Astrocyte of the spinal cord (primary cell): ENCODE results near the gene YOD1.

Experiments
- DNase-seq: peaks from one replicate; pipeline ENCODE4 v3.0.0; 2011; ENCODE audit warnings: low read depth, low spot score
- H3K4me3 ChIP-seq: 2 replicates; pipeline ENCODE4 v1.5.1; 2011; ENCODE audit warnings: low read depth, mild to moderate bottlenecking, low read length, moderate library complexity
- in situ Hi-C: cut with HindIII; loops from 2 replicates; pipeline ENCODE4 v1.10.0; 2017; ENCODE audit warnings: low sequenced_read_pairs
- TF ChIP-seq, protein P1 (sequence below): IDR thresholded peaks from 2 replicates; pipeline ENCODE4 v1.5.1; 2012; ENCODE audit warnings: low read depth, mild to moderate bottlenecking, low read length, inconsistent platforms

Gene YOD1

DNA sequence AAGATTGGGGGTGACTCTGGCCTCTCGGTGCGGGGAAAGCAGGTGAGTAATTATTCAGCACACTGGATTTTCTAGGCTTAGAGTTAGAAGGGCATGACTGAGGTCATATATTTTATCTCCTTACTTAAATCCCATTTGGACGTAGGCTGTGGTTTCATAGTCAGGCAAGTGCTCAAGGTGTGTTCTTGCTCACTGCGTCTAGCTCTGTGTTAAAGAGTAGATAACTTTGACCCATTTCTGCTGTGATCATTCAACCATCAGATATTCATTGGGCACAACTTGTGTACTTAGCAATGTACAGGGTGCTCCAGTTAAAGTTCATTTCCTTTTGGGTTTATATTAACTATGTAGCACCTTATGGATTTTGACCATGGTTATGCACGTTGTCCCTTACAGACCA is 16.7 kb upstream of the YOD1 start:
- in situ Hi-C loops, result no loop called here
- TF ChIP-seq, protein P1, sequence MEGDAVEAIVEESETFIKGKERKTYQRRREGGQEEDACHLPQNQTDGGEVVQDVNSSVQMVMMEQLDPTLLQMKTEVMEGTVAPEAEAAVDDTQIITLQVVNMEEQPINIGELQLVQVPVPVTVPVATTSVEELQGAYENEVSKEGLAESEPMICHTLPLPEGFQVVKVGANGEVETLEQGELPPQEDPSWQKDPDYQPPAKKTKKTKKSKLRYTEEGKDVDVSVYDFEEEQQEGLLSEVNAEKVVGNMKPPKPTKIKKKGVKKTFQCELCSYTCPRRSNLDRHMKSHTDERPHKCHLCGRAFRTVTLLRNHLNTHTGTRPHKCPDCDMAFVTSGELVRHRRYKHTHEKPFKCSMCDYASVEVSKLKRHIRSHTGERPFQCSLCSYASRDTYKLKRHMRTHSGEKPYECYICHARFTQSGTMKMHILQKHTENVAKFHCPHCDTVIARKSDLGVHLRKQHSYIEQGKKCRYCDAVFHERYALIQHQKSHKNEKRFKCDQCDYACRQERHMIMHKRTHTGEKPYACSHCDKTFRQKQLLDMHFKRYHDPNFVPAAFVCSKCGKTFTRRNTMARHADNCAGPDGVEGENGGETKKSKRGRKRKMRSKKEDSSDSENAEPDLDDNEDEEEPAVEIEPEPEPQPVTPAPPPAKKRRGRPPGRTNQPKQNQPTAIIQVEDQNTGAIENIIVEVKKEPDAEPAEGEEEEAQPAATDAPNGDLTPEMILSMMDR, result no peak
- no peak for DNase-seq
- H3K4me3 ChIP-seq, result no peak overlapping the region

DNA sequence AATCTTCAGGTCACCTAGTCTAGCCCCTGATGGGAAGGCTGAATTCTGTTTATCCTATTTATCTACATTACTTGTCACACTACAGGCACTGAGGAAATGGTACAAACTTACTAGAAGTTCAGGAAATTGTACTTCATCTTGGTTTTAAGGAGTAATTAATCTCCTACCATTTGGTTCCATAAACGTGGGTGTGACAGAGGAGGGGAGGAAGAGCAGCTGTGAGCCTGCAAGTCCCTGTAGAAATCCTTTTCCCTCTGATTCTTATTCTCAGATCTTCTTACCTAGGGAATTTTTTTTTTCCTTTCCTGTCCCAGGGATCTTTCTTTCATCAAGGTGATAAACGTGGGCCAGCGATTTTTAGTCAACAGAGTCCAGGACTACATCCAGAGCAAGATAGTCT is 16.2 kb upstream of the YOD1 start:
- in situ Hi-C loops, result no loop called here
- DNase-seq, result no peak
- TF ChIP-seq, protein P1, result no peak
- no peak overlapping the region for H3K4me3 ChIP-seq

DNA sequence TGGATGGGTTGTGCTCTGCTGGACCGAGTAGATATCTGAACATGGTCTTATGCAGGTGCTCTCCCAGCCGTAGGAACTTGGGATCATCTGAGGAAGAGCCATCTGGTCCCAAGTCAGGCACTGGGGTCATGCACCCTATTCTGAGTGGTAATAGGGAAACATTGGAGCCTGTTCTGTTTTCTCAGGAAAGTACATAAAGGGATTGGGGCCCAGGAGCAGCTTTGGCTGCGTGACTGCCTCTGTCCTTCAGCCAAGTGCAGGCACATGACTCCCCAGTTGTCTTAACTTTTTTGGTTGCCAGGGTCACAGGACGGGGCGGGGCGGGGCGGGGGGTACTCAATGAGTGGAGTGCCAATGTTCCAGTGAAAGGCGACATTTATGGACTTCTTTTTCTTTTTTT is 13.6 kb upstream of the YOD1 start:
- TF ChIP-seq, protein P1, result no peak
- in situ Hi-C loops, result no loop called here
- DNase-seq, result no peak
- no peak overlapping the region for H3K4me3 ChIP-seq

DNA sequence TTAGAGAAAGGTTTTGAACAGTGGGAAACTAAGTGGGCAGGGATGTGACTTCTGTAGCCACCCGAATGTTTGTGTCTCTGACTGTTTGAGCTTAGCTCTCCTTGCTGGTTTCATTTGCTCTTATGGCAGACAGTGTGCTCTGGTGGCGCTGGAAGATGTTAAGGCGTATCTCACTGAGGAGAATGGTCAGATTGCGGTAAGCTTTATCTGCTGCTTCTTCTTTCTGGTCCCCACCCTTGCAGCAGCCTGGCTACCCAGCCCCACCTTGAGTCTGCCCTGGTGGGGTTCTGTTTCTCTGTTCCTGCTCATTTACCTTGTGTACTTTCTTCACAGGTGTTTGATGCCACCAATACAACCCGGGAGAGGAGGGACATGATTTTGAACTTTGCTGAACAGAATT is 12.0 kb upstream of the YOD1 start:
- no peak for DNase-seq
- in situ Hi-C loops, result no loop called here
- no peak overlapping the region for H3K4me3 ChIP-seq
- TF ChIP-seq, protein P1, result no peak

DNA sequence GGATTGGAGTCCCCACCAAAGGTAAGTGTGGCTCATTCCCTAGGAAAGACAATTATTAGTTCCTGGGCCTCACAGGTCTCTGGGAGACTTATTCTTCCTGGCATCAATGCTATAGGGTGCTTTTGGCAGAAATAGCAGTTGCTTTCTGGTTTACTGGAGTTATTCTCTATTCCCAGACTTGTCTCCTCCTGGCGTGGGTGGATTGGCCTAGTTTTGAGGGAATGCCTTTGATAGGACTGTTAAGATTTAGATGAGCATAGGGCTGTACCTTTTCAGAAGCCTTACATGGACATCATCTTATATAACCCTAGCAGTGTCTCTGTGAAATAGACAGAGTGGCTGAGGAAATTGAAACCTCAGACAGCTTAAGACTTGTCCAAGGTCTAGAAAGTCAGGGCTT is 11.1 kb upstream of the YOD1 start:
- H3K4me3 ChIP-seq, result no peak overlapping the region
- no peak for DNase-seq
- TF ChIP-seq, protein P1, result no peak
- in situ Hi-C loops, result no loop called here

DNA sequence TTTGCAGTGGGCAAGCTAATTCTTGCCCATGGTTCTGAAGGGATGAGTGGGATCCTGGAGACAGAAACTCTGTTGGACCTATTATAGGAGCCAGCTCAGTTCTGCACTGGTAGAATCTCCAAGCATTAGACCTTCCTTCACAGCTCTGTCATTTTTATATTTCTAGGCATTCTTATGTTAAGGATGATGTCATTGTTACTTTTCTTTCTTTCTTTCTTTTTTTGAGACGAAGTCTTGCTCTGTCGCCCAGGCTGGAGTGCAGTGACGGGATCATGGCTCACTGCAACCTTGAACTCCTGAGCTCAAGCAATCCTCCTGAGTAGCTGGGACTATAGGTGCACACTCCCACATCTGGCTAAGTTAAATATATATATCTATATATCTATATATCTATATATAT is 9.6 kb upstream of the YOD1 start:
- no peak overlapping the region for H3K4me3 ChIP-seq
- DNase-seq, result no peak
- TF ChIP-seq, protein P1, result no peak
- in situ Hi-C loops, result no loop called here

DNA sequence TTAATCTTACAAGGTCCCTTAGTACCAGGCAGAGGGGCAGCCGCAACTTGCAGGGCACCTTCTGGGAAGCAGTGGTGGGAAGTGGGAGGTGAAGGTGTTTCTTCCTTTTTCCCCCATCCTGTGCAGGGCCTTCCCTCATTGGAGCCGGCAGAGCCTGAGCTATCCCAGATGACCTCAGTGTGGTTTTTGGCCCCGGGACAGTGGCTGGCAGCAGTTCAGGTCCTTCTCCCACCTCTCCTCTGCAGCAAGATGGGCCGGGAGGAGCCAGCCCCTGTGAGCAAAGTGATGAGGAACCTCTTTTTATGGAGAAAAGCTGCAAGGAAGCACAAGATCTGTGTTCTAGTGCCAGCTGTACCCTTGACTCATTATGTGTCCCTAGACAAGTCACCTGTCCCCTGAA is 8.9 kb upstream of the YOD1 start:
- no peak for DNase-seq
- TF ChIP-seq, protein P1, result no peak
- in situ Hi-C loops, result no loop called here
- no peak overlapping the region for H3K4me3 ChIP-seq
